OCI-LY1 (cell line): ENCODE data around the gene AQR.

Experiments used
- H2AFZ ChIP-seq: fragments of 200-600 bp; sonication (generic), shearing (Covaris generic); 2 replicates; pipeline ENCODE4 v1.6.0; 2014; ENCODE audit warnings: antibody characterized with exemption, mild to moderate bottlenecking, low read length
- H3F3A ChIP-seq: fragments of 200-600 bp; sonication (generic), shearing (Covaris generic); 2 replicates; pipeline ENCODE4 v1.6.0; 2014; ENCODE audit warnings: mild to moderate bottlenecking, antibody characterized with exemption, low read length, moderate library complexity; ENCODE audit not compliant: insufficient read depth
- H3K27ac ChIP-seq: fragments of 200-600 bp; sonication (generic); 2 replicates; pipeline ENCODE4 v1.5.1; 2014; ENCODE audit warnings: low read length, mixed run types, mild to moderate bottlenecking, low read depth; ENCODE audit not compliant: poor library complexity, severe bottlenecking
- H3K27me3 ChIP-seq: fragments of 200-600 bp; sonication (generic); 2 replicates; pipeline ENCODE4 v1.6.0; 2014; ENCODE audit warnings: antibody characterized with exemption, mild to moderate bottlenecking, low read length, moderate library complexity; ENCODE audit not compliant: insufficient read depth
- H3K36me3 ChIP-seq: fragments of 200-600 bp; sonication (generic); 2 replicates; pipeline ENCODE4 v1.6.1; 2014; ENCODE audit warnings: mild to moderate bottlenecking, antibody characterized with exemption, low read length, moderate library complexity, mixed read lengths; ENCODE audit not compliant: insufficient read depth
- H3K4me1 ChIP-seq: fragments of 200-600 bp; sonication (generic); 2 replicates; pipeline ENCODE4 v1.5.1; 2014; ENCODE audit warnings: mild to moderate bottlenecking, low read length, moderate library complexity; ENCODE audit not compliant: insufficient read depth, severe bottlenecking
- H3K4me2 ChIP-seq: fragments of 200-600 bp; sonication (generic), shearing (Covaris generic); 2 replicates; pipeline ENCODE4 v1.6.1; 2014; ENCODE audit warnings: low read length
- H3K4me3 ChIP-seq: fragments of 200-600 bp; sonication (generic); 2 replicates; pipeline ENCODE4 v1.5.1; 2014; ENCODE audit warnings: low read length, low read depth, mild to moderate bottlenecking, mixed read lengths; ENCODE audit not compliant: poor library complexity, severe bottlenecking
- H3K79me2 ChIP-seq: fragments of 200-600 bp; shearing (Covaris generic); 2 replicates; pipeline ENCODE4 v1.6.1; 2016; ENCODE audit warnings: mixed run types, low read length, mixed read lengths; ENCODE audit not compliant: insufficient read depth
- H3K9ac ChIP-seq: fragments of 200-600 bp; sonication (generic), shearing (Covaris generic); 2 replicates; pipeline ENCODE4 v1.6.1; 2014; ENCODE audit warnings: mild to moderate bottlenecking, low read length, mixed read lengths
- H3K9me2 ChIP-seq: fragments of 200-600 bp; sonication (generic), shearing (Covaris generic); 2 replicates; pipeline ENCODE4 v1.6.1; 2014; ENCODE audit warnings: low read depth, mild to moderate bottlenecking, low read length, mixed read lengths
- H3K9me3 ChIP-seq: fragments of 200-600 bp; shearing (Covaris generic); 2 replicates; pipeline ENCODE4 v1.6.1; 2014; ENCODE audit warnings: low read length, mixed read lengths
- H4K20me1 ChIP-seq: fragments of 200-600 bp; sonication (generic), shearing (Covaris generic); 2 replicates; pipeline ENCODE4 v1.6.0; 2016; ENCODE audit warnings: mild to moderate bottlenecking, low read length; ENCODE audit not compliant: insufficient read depth
- EZH2 ChIP-seq: fragments of 200-600 bp; sonication (generic), shearing (Covaris generic); IDR thresholded peaks from 2 replicates; pipeline ENCODE4 v1.8.0; 2017; ENCODE audit warnings: borderline replicate concordance, mixed run types, mild to moderate bottlenecking, antibody characterized with exemption, low read length, moderate library complexity, mixed read lengths
- TF ChIP-seq, protein P1 (sequence below): fragments of 200-600 bp; sonication (generic), shearing (Covaris generic); IDR thresholded peaks from 2 replicates; pipeline ENCODE4 v1.5.1; 2017; ENCODE audit warnings: mild to moderate bottlenecking, antibody characterized with exemption, low read length, moderate library complexity, mixed read lengths

Gene AQR

DNA sequence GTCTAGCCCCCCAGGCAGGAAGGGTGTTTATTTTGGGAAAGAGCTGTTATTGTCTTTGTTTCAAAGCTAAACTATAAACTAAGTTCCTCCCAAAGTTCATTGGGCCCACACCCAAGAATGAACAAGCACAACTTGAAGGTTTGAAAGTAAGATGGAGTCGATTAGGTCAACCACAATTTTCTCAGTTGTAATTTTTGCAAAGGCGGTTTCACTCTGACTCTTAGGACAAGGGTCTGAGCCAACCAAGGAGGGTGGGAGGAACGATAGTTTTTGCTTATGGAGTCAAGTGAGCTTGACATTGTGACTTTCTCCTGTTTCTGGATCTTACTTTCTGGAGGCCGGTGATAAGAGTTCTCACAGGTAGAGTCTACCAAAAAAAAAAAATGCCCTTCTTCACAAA lies 24.3 kb upstream of the AQR start:
- H3F3A ChIP-seq: no peaks in the 10 kb centered on the region
- H3K4me1 ChIP-seq: peaks cover 5% of the 10 kb centered on the region
- no peaks in the 10 kb centered on the region for H4K20me1 ChIP-seq
- no peaks in the 10 kb centered on the region; the same call in 1 of the 2 replicates for H3K27me3 ChIP-seq
- no peak overlapping the region for H3K4me3 ChIP-seq
- no peak overlapping the region for H3K27ac ChIP-seq
- H3K9me2 ChIP-seq: no peaks in the 10 kb centered on the region
- H3K36me3 ChIP-seq: no peaks in the 10 kb centered on the region
- no peaks in the 10 kb centered on the region for H3K79me2 ChIP-seq
- no peak overlapping the region for H3K9ac ChIP-seq
- no peaks in the 10 kb centered on the region for H3K9me3 ChIP-seq
- H2AFZ ChIP-seq: no peak overlapping the region
- TF ChIP-seq, protein P1, sequence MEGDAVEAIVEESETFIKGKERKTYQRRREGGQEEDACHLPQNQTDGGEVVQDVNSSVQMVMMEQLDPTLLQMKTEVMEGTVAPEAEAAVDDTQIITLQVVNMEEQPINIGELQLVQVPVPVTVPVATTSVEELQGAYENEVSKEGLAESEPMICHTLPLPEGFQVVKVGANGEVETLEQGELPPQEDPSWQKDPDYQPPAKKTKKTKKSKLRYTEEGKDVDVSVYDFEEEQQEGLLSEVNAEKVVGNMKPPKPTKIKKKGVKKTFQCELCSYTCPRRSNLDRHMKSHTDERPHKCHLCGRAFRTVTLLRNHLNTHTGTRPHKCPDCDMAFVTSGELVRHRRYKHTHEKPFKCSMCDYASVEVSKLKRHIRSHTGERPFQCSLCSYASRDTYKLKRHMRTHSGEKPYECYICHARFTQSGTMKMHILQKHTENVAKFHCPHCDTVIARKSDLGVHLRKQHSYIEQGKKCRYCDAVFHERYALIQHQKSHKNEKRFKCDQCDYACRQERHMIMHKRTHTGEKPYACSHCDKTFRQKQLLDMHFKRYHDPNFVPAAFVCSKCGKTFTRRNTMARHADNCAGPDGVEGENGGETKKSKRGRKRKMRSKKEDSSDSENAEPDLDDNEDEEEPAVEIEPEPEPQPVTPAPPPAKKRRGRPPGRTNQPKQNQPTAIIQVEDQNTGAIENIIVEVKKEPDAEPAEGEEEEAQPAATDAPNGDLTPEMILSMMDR: no peak
- no peak for TF ChIP-seq EZH2
- no peak overlapping the region for H3K4me2 ChIP-seq

DNA sequence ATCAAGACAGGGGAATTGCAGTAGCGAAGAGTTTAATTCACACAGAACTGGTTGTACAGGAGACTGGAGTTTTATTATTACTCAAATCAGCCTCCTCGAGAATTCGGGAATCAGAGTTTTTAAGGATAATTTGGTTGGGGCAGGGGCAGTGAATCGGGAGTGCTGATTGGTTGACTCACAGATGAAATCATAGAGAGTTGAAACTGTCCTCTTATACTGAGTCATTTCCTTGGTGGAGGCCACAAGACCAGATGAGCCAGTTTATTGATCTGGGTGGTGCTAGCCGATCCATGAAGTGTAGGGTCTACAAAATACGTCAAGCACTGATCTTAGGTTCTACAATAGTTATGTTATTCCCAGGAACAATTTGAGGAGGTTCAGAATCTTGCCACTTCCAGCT lies 23.9 kb upstream of the AQR start:
- no peak overlapping the region for H3K9ac ChIP-seq
- H3K36me3 ChIP-seq: no peaks in the 10 kb centered on the region
- H2AFZ ChIP-seq: no peak overlapping the region
- H3K4me2 ChIP-seq: no peak overlapping the region
- H3K9me3 ChIP-seq: no peaks in the 10 kb centered on the region
- H3K9me2 ChIP-seq: no peaks in the 10 kb centered on the region
- TF ChIP-seq EZH2: no peak
- TF ChIP-seq, protein P1: no peak
- no peaks in the 10 kb centered on the region for H4K20me1 ChIP-seq
- no peaks in the 10 kb centered on the region for H3K79me2 ChIP-seq
- no peak overlapping the region for H3K27ac ChIP-seq
- H3K4me3 ChIP-seq: no peak overlapping the region
- H3F3A ChIP-seq: no peaks in the 10 kb centered on the region
- no peaks in the 10 kb centered on the region; the same call in 1 of the 2 replicates for H3K27me3 ChIP-seq
- H3K4me1 ChIP-seq: peaks cover 9% of the 10 kb centered on the region

DNA sequence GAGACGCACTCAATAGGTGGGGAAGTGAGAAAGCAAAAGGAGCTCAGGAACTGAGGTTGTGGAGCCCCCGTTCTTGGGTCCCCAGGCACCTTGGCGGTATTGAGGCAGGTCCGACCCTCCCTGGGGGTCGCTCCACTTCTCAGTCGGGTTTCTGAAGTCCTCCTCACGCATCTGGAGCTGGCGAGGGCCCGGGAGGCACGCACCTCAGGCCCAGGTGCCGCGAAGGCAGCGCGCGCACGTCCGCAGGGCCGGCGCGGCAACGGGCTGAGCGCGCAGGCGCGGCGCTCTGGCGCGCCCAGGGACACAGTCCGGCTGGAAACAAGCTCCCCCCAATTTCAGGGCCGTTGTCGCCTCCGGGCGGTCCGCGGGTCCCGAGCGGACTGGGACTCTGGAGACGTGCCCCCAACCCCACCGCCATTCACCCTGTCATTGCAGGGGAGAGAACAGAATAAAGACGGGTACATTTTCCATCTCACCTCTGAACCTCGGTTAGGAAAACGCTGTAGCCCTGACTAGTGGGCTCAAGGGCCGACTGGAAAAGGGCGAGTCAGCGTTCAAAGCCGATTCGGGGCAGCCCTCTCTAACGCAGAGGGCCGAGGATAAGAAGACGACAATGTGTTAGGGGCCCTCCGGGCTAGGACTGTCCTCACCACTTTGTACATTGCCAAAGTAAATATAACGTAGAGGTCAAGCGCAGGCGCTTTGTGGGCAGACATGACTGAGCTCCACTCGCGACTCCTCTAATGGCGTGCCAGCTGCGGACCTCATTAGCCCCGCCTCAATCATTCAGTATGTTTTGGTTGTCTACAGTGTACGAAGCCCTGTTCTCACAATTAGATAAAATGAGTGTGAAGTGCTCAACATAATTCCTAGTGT lies 18.7 kb upstream of the AQR start, which contains the start of gene ZNF770:
ZNF770 (minus strand) TSS at position 261 of the 876 bp plus-strand sequence. CDS start 4,853 bp downstream, outside the sequence.
- no peaks in the 10 kb centered on the region for H3F3A ChIP-seq
- peak within 1 kb of the TSS; percentile 86 for H3K27ac ChIP-seq
- H3K4me1 ChIP-seq: peaks cover 37% of the 10 kb centered on the region
- H3K9me3 ChIP-seq: no peaks in the 10 kb centered on the region
- H3K9ac ChIP-seq: peak within 1 kb of the TSS; percentile 99
- H3K9me2 ChIP-seq: no peaks in the 10 kb centered on the region
- no peaks in the 10 kb centered on the region; the same call in 1 of the 2 replicates for H3K27me3 ChIP-seq
- no peaks in the 10 kb centered on the region for H4K20me1 ChIP-seq
- peaks cover 22% of the 10 kb centered on the region for H3K36me3 ChIP-seq
- no peak for TF ChIP-seq EZH2
- peak within 1 kb of the TSS; percentile 82 for H3K4me2 ChIP-seq
- peak within 1 kb of the TSS; percentile 99 for H3K4me3 ChIP-seq
- H3K79me2 ChIP-seq: peaks cover 45% of the 10 kb centered on the region
- peak within 1 kb of the TSS; percentile 89 for H2AFZ ChIP-seq
